ENCODE data around the gene SEMA6C.

Gene SEMA6C

GRCh38 chr1:151158326-151158725 is 11.9 kb upstream of the SEMA6C start:
- FAIRE-seq = no peak

DNA sequence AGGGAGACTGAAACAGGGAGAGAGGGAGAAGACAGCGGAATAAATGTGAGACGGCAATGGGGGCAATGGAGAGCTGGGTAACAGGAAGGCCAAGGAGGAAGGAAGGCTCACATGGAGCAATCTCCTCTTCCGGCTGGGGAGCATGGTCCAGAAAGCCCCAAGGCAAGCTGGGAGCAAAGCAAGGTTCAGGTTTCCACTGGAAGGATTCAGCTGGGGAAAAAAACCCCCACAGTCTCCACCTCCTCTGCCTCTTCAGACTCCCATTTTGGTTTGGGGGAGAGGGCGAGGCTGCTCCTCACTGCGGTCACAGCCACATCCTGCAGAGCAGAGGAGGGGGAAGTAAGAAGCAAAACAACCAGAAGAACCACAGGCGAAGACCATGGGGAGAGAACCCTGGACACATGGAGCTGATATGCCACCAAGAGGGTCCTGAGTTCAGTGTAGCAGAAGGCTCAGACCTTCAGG is 10.7 kb upstream of the SEMA6C start:
- no peak for FAIRE-seq

DNA sequence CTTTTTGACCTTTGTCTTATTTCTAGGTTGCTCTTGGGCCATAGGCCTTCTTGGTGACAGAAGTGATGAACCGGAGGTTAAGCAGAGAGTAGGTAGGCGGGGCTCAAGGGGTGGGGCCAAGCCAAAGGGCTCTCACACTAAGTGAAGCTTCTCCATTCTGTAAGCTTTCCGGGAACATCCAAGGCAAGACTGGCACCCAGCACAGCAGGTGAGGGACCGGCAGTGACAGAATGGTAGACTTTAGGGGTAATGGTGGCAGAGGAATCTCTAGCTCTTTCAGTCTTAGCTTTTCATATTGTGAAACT is 10.0 kb upstream of the SEMA6C start, which contains the start of gene TNFAIP8L2:
Gene TNFAIP8L2 (plus strand): TSS at position 135 of the 305 bp plus-strand sequence. CDS start 2,049 bp downstream, outside the sequence.
- FAIRE-seq = no peak

DNA sequence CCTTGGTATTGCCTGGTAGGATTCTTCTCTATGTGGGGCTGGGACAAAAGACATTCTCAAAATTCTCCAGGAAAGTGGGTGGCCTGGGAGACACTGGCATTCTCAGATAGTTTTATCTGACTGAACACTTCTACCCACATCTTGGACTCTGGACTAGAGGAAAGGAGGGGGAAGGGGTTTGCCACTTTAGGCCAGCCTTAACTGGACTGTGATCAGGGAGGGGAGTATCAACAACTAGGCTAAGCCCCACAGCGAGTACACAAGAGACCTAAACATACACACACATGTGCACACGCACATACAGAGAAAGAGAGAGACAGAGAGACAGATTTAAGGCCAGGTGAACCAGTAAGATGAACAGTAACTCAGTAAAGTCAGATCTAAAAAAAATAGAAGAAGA is 1.2 kb upstream of the SEMA6C start:
- FAIRE-seq = no peak

- no peak for FAIRE-seq
Measured at GRCh38 chr1:151147132-151147503, 687 bp upstream of the SEMA6C start.

- no peak for FAIRE-seq
Measured at GRCh38 chr1:151146072-151146411, 389 bp downstream of the SEMA6C start.

DNA sequence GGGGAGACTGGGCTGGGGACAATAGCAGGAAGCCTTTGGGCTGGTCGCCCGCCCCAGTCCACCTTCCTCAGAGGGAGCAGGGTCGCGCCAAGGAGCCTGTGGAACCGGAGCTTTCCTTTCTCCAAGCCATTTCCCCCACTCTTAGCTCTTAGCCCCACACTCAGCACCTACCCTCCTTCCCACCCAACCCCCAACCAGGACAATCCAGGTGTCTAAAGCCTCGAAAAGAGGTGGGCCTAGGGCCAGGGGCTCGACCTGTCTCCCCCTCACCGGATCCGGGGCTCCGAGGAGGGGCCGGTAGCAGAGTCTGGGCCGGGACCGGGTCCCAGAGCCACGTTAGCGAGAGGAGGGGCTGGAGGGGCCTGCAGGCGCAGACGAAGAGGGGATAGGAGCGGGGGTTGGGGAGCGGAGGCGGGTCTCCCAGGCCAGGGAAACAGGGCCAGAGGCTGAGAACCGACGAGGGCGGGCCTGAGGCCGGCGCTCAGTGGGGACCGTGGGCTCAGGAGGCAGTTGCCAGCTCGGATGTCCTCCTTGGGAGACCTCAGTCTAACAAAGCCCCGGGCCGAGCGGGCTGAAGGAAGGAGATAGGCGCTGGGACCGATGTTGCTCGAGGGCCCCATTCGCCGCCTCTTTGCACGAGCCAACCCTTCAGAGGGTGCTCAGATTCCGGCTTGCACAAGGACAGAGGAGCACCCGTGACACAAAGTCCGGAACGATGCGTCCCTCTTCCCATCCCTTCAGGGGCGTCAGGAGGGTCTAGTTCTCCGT is 943 bp downstream of the SEMA6C start:
- FAIRE-seq = no peak

DNA sequence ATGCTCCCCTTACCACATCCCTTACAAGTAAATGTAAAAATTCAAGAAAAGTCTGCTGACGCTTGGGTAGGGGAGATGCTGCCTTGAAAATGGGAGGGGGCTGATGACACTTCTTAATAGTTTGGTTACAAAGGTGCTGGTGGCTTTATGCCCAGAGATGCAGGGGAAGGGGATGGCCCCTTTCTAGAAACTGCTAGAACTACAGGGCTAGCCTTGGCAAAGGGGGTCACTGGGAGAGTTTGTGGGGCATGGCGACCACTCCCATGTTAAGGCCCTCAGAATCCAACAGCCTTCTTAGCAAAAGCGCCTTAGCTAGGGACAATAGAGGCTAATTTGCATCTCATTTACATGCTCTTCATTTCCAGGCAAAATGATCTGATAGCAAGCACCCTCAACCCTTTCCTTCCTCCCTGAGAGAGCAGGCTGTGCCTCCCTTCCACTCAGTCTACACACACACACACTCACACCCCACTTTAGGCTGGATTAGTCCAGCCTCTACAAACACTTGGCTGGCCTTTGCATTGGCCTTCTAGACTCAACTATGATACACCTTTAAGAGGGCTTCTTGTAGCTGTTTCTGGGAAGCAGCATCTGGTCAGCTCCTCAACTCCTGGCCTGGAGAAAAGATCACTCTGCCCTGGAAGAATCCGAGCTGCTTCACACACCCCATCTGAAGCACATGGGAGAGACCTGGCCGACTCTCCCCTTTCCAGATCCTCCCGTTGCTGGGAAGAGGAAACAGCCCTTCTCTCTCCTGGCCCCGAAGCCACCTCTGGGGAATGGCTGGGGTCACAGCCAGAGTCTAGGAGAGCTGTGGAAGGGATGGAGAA is 1.7 kb downstream of the SEMA6C start:
- no peak for FAIRE-seq

DNA sequence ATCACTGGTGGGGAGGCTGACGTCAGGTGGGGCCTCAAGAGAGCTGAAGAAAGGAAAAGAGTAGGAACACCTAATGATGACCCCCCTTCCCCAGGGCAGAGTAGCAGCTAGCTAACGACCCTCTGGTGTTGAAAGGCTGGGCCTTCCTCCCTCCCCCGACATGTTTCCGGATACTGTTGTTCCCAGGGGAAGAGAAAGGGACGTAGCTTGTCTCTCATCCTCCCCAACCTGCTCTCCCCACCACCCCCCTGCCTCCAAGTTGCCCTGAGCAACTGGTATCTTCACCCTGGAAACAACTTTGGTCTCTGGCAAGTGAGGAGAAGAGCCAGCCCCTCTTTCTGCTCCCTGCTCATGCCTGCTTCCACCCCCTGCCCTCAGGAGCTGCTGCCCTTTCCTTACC is 2.4 kb downstream of the SEMA6C start:
- FAIRE-seq = no peak

DNA sequence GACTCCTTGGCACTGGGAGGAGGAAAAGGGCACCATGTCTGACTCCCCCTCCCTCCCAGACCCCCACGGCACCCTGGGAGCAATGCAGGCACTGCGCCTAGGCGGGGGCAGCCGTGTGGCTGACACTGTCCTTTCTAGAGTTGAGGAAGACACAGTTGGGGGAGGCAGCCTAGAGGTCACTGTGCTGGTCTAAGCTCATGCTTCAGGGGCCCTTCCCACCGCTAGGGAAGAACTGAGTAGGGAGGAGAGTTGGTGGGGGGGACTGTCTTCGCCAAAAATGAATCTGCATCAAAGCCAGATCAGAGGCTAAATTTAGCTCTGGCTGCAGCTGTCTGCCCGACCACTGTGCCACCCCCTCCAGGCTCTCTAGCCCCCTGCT is 3.4 kb downstream of the SEMA6C start:
- FAIRE-seq = no peak

- no peak for FAIRE-seq
Measured at GRCh38 chr1:151142411-151143056, 3.9 kb downstream of the SEMA6C start.

DNA sequence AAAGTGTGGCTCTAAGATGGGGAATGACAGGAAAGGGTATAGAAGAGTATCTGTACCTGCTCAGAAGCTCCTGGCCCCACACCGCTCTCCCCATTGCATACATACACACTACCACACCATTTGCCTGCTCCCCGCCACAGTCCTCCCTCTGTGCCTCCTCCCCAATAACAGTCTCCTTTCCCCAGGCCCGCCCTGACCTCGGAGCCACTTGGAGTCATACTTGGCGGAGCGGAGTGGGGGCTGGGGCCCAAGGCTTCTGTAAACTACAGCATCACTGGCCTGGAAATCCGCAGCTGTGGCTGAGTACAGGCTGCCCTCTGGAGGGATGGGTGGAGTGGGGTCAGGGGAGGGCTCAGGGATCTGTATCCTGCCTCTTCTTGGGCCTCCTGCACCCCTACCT is 8.6 kb downstream of the SEMA6C start:
- FAIRE-seq = no peak

DNA sequence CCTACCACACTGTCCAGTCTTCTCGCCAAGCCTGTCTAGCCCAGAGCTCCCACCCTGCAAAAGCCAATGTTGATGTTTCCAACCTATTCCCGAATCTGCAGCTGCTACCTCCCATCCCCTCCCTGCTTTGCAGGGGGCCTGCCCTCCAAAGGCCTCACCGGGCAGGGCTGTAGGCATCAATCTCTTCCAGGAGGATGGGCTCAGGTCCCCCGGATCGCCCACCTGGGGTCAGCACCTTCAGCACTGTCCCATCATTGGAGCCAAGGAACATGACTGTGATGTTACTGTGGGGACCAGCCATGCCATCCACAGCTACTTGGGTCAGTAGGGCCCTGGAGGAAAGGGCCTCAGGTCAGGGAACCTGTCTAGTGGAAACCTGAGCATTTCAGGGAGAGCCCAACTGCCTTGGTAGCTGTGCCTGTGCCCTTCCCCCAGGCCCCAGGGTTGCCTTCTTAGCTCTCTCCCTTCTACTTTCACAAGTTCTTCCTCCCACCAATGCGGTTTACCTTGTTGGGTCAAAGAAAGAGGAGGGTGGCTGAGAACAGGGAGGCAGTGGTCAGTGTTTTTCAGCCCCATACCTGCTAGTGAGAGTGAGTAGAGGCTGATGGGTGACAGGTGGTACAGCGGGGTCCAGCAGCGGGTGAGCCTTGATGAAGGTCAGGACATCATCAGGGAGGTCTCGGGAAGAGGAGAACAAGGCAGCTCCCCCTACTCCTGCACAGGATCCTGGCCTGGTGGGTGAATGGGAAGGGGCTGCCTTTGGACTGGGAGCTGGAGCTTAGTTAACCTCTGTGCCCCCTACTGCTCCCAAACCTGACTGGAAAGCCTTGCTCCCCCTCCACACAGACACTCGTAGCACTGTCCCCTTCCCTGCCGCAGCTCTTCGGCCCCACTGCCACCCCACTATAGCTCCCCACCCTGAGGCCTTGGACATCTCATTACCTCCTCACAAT is 10.7 kb downstream of the SEMA6C start:
- no peak for FAIRE-seq

- FAIRE-seq = no peak
Measured at GRCh38 chr1:151134991-151135390, 11.4 kb downstream of the SEMA6C start.

- no peak for FAIRE-seq
Measured at GRCh38 chr1:151134396-151134795, 12.0 kb downstream of the SEMA6C start.

- FAIRE-seq = no peak
Measured at GRCh38 chr1:151133018-151133806, 13.2 kb downstream of the SEMA6C start.

GRCh38 chr1:151132335-151133017 is 14.0 kb downstream of the SEMA6C start:
- no peak for FAIRE-seq

DNA sequence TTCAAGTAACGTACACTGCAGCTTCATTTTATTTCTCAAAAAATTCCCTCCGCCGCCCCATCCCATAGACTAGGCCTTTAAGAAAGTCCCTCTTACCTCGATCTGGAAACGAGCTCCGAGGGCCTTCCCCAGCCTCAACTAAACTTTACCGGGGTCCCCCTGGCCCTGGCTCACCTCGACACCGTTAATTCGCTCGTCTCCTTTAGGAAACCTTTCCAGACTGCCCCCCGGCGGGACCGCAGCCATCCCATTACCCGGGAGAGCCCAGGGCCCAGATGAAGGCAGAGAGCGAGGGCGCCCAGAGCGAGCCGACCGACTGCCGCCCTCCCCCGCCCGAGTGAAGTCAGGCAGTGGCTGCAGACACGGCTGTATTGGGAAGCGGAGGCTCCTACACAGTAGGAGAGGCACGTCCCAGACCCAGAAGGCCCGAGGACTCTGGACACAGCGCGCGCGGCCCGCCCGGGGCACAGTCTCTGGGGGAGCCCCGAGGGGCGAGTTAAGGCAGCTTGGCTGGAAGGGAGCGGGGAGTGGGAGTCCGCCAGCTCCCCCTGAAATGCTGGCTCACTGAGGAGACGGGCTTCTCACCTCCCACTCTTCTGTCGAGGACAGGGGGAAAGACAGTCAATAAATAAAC is 14.6 kb downstream of the SEMA6C start:
- FAIRE-seq = no peak

DNA sequence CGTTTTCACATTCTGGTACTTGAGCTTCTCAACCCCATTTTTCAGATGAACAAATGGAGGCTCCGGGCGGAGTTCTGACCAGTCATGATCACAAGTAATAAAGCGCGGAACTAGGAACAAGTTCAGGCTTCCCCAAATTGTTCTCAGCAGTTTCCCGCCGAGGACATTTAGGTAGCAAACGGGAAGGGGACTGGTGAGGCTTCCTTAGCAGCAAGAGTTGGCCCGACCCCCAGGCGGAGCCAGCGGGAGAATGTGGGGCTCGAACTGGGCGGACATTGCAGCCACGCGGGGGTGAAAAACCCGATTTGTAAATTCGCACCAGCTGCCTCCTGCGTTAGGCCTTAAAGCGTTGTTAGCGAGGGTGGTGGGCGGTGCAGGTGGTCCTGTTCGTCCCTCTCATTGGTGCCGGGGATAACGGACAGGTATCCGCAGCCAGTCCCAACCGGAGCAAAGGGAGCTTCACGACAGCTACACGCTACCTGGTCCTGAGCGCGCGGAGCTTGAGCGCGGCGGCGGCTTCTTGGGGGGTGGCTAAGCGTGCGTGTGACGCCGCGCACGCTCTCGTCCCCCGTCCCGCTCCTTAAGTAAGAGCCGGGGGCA is 15.3 kb downstream of the SEMA6C start:
- no peak for FAIRE-seq

- no peak for FAIRE-seq
Measured at GRCh38 chr1:151128800-151129199, 17.6 kb downstream of the SEMA6C start.
